Activated B cell treated with CpG ODN at 0.5 μM for 24 hours (primary cell): Measurements from ENCODE around the gene LCE2D. TPM values are rescaled to one million over a fixed set of nuclear protein-coding genes. Genes with fewer than 3 reads are reported as not detected.
"Not testable (repeated sequence)": the region's sequence is repeated elsewhere in the genome, so short reads cannot be mapped to it uniquely, and the experiment has no call there.

Experiments used
- ATAC-seq: fragments of 200-7000 bp; cut with Tn5 transposase; one replicate; pipeline ENCODE4 v1.10.0; 2021; ENCODE audit warnings: low read depth, mild to moderate bottlenecking, moderate library complexity
- CTCF ChIA-PET: fragments of 350-600 bp; sonication (Branson Sonifier 250); formaldehyde crosslinking; loops from one replicate; lab custom pipeline; 2021; ENCODE audit warnings: antibody characterized with exemption; lab: Charles Lee
- POLR2A ChIA-PET: fragments of 350-600 bp; sonication (Branson Sonifier 250); formaldehyde crosslinking; loops from one replicate; lab custom pipeline; 2021; ENCODE audit warnings: antibody characterized with exemption; lab: Charles Lee
- DNase-seq: peaks from one replicate; pipeline ENCODE4 v3.0.0; 2022
- H3K27ac Mint-ChIP-seq: one replicate; pipeline ENCODE4 v1.8.0; 2020; ENCODE audit warnings: mixed read lengths
- H3K27me3 Mint-ChIP-seq: one replicate; pipeline ENCODE4 v1.8.0; 2021; ENCODE audit warnings: mixed read lengths
- H3K36me3 Mint-ChIP-seq: one replicate; pipeline ENCODE4 v1.8.0; 2021; ENCODE audit warnings: low read depth, mixed read lengths
- H3K4me1 Mint-ChIP-seq: one replicate; pipeline ENCODE4 v1.8.0; 2021; ENCODE audit warnings: mixed read lengths
- H3K4me3 Mint-ChIP-seq: one replicate; pipeline ENCODE4 v1.8.0; 2020; ENCODE audit warnings: mild to moderate bottlenecking, mixed read lengths
- H3K9me3 Mint-ChIP-seq: one replicate; pipeline ENCODE4 v1.8.0; 2020; ENCODE audit warnings: mixed read lengths
- CTCF ChIP-seq: fragments of 200-600 bp; IDR thresholded peaks from one replicate; pipeline ENCODE4 v1.8.0; 2022; ENCODE audit warnings: antibody characterized with exemption, mild to moderate bottlenecking
- intact Hi-C: fragments of 100-400 bp; cut with micrococcal nuclease; formaldehyde crosslinking; loops from one replicate; pipeline ENCODE4 v1.15.1; 2024
- total RNA-seq: library from RNA; stranded (reverse); gene quantifications from 2 replicates; pipeline ENCODE4 v1.2.3, GENCODE V29; 2022

The LCE2D gene
- total RNA-seq, 1 donor from 2014 or later, result not detected

- POLR2A ChIA-PET, result no interaction called here
- no peak overlapping the region for H3K27ac Mint-ChIP-seq
- TF ChIP-seq CTCF, result no peak
- H3K9me3 Mint-ChIP-seq, result no peaks in the 10 kb centered on the region
- ATAC-seq, result no peak
- intact Hi-C loops, result no loop called here
- peaks cover 11% of the 10 kb centered on the region for H3K27me3 Mint-ChIP-seq
- CTCF ChIA-PET, result no interaction called here
- H3K4me3 Mint-ChIP-seq, result no peak overlapping the region
- no peaks in the 10 kb centered on the region for H3K36me3 Mint-ChIP-seq
- no peak for DNase-seq
- H3K4me1 Mint-ChIP-seq, result no peaks in the 10 kb centered on the region
Observed at GRCh38 chr1:152646656-152647055, 16.5 kb upstream of the LCE2D start.

GRCh38 chr1:152654110-152654509, 9.1 kb upstream of the LCE2D start:
- ChIA-PET POLR2A (no interaction called here), CTCF (interaction anchor here (0.7 to 1.4 kb wide), 3 partner anchors 9 to 355 kb away, joined by 3 to 4 read pairs (median 3); partner anchors contain the start of gene LCE2D)
- H3K36me3 Mint-ChIP-seq, result no peaks in the 10 kb centered on the region
- DNase-seq (no peak), ATAC-seq (no peak)
- H3K27ac Mint-ChIP-seq, result no peak overlapping the region
- intact Hi-C loops, result loop anchor here (5.0 kb wide), 1 partner anchor 568 kb away; no protein-coding TSS in a partner anchor
- H3K4me3 Mint-ChIP-seq, result no peak overlapping the region
- TF ChIP-seq CTCF, result no peak
- no peaks in the 10 kb centered on the region for H3K4me1 Mint-ChIP-seq
- H3K9me3 Mint-ChIP-seq, result no peaks in the 10 kb centered on the region
- H3K27me3 Mint-ChIP-seq, result peaks cover 13% of the 10 kb centered on the region

GRCh38 chr1:152656459-152656858, 6.7 kb upstream of the LCE2D start:
- ChIA-PET POLR2A (no interaction called here), CTCF (no interaction called here)
- Mint-ChIP-seq H3K27me3 (peaks cover 11% of the 10 kb centered on the region), H3K4me3 (no peak overlapping the region), H3K36me3 (no peaks in the 10 kb centered on the region), H3K4me1 (no peaks in the 10 kb centered on the region), H3K27ac (no peak overlapping the region), H3K9me3 (no peaks in the 10 kb centered on the region)
- intact Hi-C loops, result loop anchor here (5.0 kb wide), 1 partner anchor 621 kb away; no protein-coding TSS in a partner anchor
- no peak for TF ChIP-seq CTCF
- no peak for ATAC-seq
- DNase-seq, result no peak

- no peaks in the 10 kb centered on the region for H3K36me3 Mint-ChIP-seq
- POLR2A ChIA-PET, result no interaction called here
- CTCF ChIA-PET, result no interaction called here
- no peak overlapping the region for H3K27ac Mint-ChIP-seq
- H3K4me3 Mint-ChIP-seq, result no peak overlapping the region
- intact Hi-C loops, result loop anchor here (5.0 kb wide), 1 partner anchor 620 kb away; no protein-coding TSS in a partner anchor
- DNase-seq (no peak), ATAC-seq (no peak)
- no peaks in the 10 kb centered on the region for H3K4me1 Mint-ChIP-seq
- TF ChIP-seq CTCF, result no peak
- H3K9me3 Mint-ChIP-seq, result no peaks in the 10 kb centered on the region
- peaks cover 18% of the 10 kb centered on the region for H3K27me3 Mint-ChIP-seq
Observed at GRCh38 chr1:152657677-152658076, 5.5 kb upstream of the LCE2D start.

GRCh38 chr1:152658649-152659048, 4.5 kb upstream of the LCE2D start:
- no peak for DNase-seq
- Mint-ChIP-seq H3K27ac (no peak overlapping the region), H3K4me1 (no peaks in the 10 kb centered on the region), H3K4me3 (no peak overlapping the region), H3K9me3 (no peaks in the 10 kb centered on the region), H3K27me3 (peaks cover 24% of the 10 kb centered on the region), H3K36me3 (no peaks in the 10 kb centered on the region)
- no peak for TF ChIP-seq CTCF
- ATAC-seq, result no peak
- ChIA-PET CTCF (no interaction called here), POLR2A (no interaction called here)
- intact Hi-C loops, result loop anchor here (5.0 kb wide), 1 partner anchor 619 kb away; no protein-coding TSS in a partner anchor

- CTCF ChIA-PET, result interaction anchor here (0.9 kb wide), 1 partner anchor 12 kb away, joined by 3 read pairs; no protein-coding TSS in a partner anchor
- H3K4me3 Mint-ChIP-seq, ATAC-seq, intact Hi-C loops, H3K9me3 Mint-ChIP-seq, H3K36me3 Mint-ChIP-seq, H3K27ac Mint-ChIP-seq, DNase-seq, POLR2A ChIA-PET, H3K4me1 Mint-ChIP-seq: not testable (repeated sequence)
- H3K27me3 Mint-ChIP-seq, result peaks cover 22% of the 10 kb centered on the region
Observed at GRCh38 chr1:152666171-152666570, 3.0 kb downstream of the LCE2D start.
